ENCODE data around the gene SHANK3.
"Not testable (repeated sequence)": the region's sequence is repeated elsewhere in the genome, so short reads cannot be mapped to it uniquely, and the experiment has no call there.

Gene SHANK3

GRCh38 chr22:50653256-50653655 is 19.4 kb upstream of the SHANK3 start:
- DNase-seq (ENCODE audit: low read depth), result no peak

- DNase-seq (ENCODE audit: low read depth), result not testable (repeated sequence)
Measured at GRCh38 chr22:50654664-50655063, 18.0 kb upstream of the SHANK3 start.

GRCh38 chr22:50656122-50657070 is 16.2 kb upstream of the SHANK3 start:
- no peak for DNase-seq (ENCODE audit: low read depth)

GRCh38 chr22:50657925-50658324 is 14.7 kb upstream of the SHANK3 start:
- no peak for DNase-seq (ENCODE audit: low read depth)

- DNase-seq (ENCODE audit: low read depth), result not testable (repeated sequence)
Measured at GRCh38 chr22:50659711-50660110, 12.9 kb upstream of the SHANK3 start.

- no peak for DNase-seq (ENCODE audit: low read depth)
Measured at GRCh38 chr22:50660306-50660705, 12.3 kb upstream of the SHANK3 start.

- no peak for DNase-seq (ENCODE audit: low read depth)
Measured at GRCh38 chr22:50665212-50665611, 7.4 kb upstream of the SHANK3 start.

GRCh38 chr22:50665738-50666137 is 6.9 kb upstream of the SHANK3 start:
- no peak for DNase-seq (ENCODE audit: low read depth)

GRCh38 chr22:50670513-50670912 is 2.1 kb upstream of the SHANK3 start:
- DNase-seq (ENCODE audit: low read depth), result no peak

GRCh38 chr22:50670914-50671538 is 1.6 kb upstream of the SHANK3 start:
- no peak for DNase-seq (ENCODE audit: low read depth)

- DNase-seq (ENCODE audit: low read depth), result no peak
Measured at GRCh38 chr22:50671641-50672040, 982 bp upstream of the SHANK3 start.

- no peak for DNase-seq (ENCODE audit: low read depth)
Measured at GRCh38 chr22:50672041-50672440, 582 bp upstream of the SHANK3 start.

GRCh38 chr22:50673231-50674129 is 857 bp downstream of the SHANK3 start:
- DNase-seq (ENCODE audit: low read depth), result no peak

- DNase-seq (ENCODE audit: low read depth), result no peak
Measured at GRCh38 chr22:50674130-50674500, 1.5 kb downstream of the SHANK3 start.

GRCh38 chr22:50674606-50675552 is 2.3 kb downstream of the SHANK3 start:
- DNase-seq (ENCODE audit: low read depth), result no peak

- no peak for DNase-seq (ENCODE audit: low read depth)
Measured at GRCh38 chr22:50675553-50676179, 3.0 kb downstream of the SHANK3 start.

- DNase-seq (ENCODE audit: low read depth), result no peak
Measured at GRCh38 chr22:50676180-50676636, 3.6 kb downstream of the SHANK3 start.

- DNase-seq (ENCODE audit: low read depth), result no peak
Measured at GRCh38 chr22:50676661-50677492, 4.3 kb downstream of the SHANK3 start.

GRCh38 chr22:50677493-50678217 is 5.0 kb downstream of the SHANK3 start:
- no peak for DNase-seq (ENCODE audit: low read depth)

All from activated T-cell treated with anti-CD3 and anti-CD28 coated beads for 24 hours (primary cell).